ENCODE results near the gene TTC19.

The TTC19 gene

GRCh38 chr17:15972497-15972951 is 27.1 kb upstream of the TTC19 start:
- H3K9me3 ChIP-seq (ENCODE audit: insufficient read depth, low read depth, low read length) = no peaks in the 10 kb centered on the region
- peaks cover 4% of the 10 kb centered on the region for H3K4me1 ChIP-seq (ENCODE audit: insufficient read depth, low read length, poor library complexity, severe bottlenecking)
- H3K79me2 ChIP-seq (ENCODE audit: insufficient read depth, low read length) = no peaks in the 10 kb centered on the region
- H3K4me2 ChIP-seq (ENCODE audit: low read depth, low read length, poor library complexity, severe bottlenecking) = no peak overlapping the region
- no peak overlapping the region for H2AFZ ChIP-seq (ENCODE audit: low read length)
- no peak overlapping the region for H3K9ac ChIP-seq (ENCODE audit: low read depth, low read length, poor library complexity, severe bottlenecking)
- no peaks in the 10 kb centered on the region for H3F3A ChIP-seq (ENCODE audit: low read depth)
- no peaks in the 10 kb centered on the region for H3K36me3 ChIP-seq (ENCODE audit: insufficient read depth, low read length)
- TF ChIP-seq EZH2phosphoT487 (IDR thresholded peaks at IDR 0.05; ENCODE audit: borderline replicate concordance) (no peak), CTCF (conservative IDR thresholded peaks at IDR 0.05; ENCODE audit: low read length) (no peak)
- H3K9me2 ChIP-seq (replicated peaks; ENCODE audit: low read depth, low read length) = no peaks in the 10 kb centered on the region
- no peaks in the 10 kb centered on the region for H3K27me3 ChIP-seq (ENCODE audit: insufficient read depth, low read length, poor library complexity, severe bottlenecking)
- no peak overlapping the region for H3K4me3 ChIP-seq (ENCODE audit: low read length, poor library complexity, severe bottlenecking)
- no peaks in the 10 kb centered on the region for H4K20me1 ChIP-seq (ENCODE audit: insufficient read depth, low read length, poor library complexity, severe bottlenecking)

GRCh38 chr17:15973016-15973415 is 26.6 kb upstream of the TTC19 start:
- Histone ChIP-seq H4K20me1 (ENCODE audit: insufficient read depth, low read length, poor library complexity, severe bottlenecking) (no peaks in the 10 kb centered on the region), H3K4me1 (ENCODE audit: insufficient read depth, low read length, poor library complexity, severe bottlenecking) (no peaks in the 10 kb centered on the region), H3K9me3 (ENCODE audit: insufficient read depth, low read depth, low read length) (no peaks in the 10 kb centered on the region), H3K4me3 (ENCODE audit: low read length, poor library complexity, severe bottlenecking) (no peak overlapping the region), H3K9me2 (replicated peaks; ENCODE audit: low read depth, low read length) (no peaks in the 10 kb centered on the region), H2AFZ (ENCODE audit: low read length) (no peak overlapping the region), H3K36me3 (ENCODE audit: insufficient read depth, low read length) (no peaks in the 10 kb centered on the region), H3F3A (ENCODE audit: low read depth) (no peaks in the 10 kb centered on the region), H3K9ac (ENCODE audit: low read depth, low read length, poor library complexity, severe bottlenecking) (no peak overlapping the region), H3K4me2 (ENCODE audit: low read depth, low read length, poor library complexity, severe bottlenecking) (no peak overlapping the region), H3K27me3 (ENCODE audit: insufficient read depth, low read length, poor library complexity, severe bottlenecking) (no peaks in the 10 kb centered on the region), H3K79me2 (ENCODE audit: insufficient read depth, low read length) (no peaks in the 10 kb centered on the region)
- TF ChIP-seq CTCF (conservative IDR thresholded peaks at IDR 0.05; ENCODE audit: low read length) = no peak
- no peak for TF ChIP-seq EZH2phosphoT487 (IDR thresholded peaks at IDR 0.05; ENCODE audit: borderline replicate concordance)

GRCh38 chr17:15973834-15974233 is 25.8 kb upstream of the TTC19 start:
- Histone ChIP-seq H3K79me2 (ENCODE audit: insufficient read depth, low read length) (no peaks in the 10 kb centered on the region), H3K9me2 (replicated peaks; ENCODE audit: low read depth, low read length) (no peaks in the 10 kb centered on the region), H3K4me3 (ENCODE audit: low read length, poor library complexity, severe bottlenecking) (no peak overlapping the region), H3F3A (ENCODE audit: low read depth) (no peaks in the 10 kb centered on the region), H3K36me3 (ENCODE audit: insufficient read depth, low read length) (no peaks in the 10 kb centered on the region), H2AFZ (ENCODE audit: low read length) (no peak overlapping the region), H3K4me2 (ENCODE audit: low read depth, low read length, poor library complexity, severe bottlenecking) (no peak overlapping the region), H3K9ac (ENCODE audit: low read depth, low read length, poor library complexity, severe bottlenecking) (no peak overlapping the region), H3K4me1 (ENCODE audit: insufficient read depth, low read length, poor library complexity, severe bottlenecking) (no peaks in the 10 kb centered on the region), H3K27me3 (ENCODE audit: insufficient read depth, low read length, poor library complexity, severe bottlenecking) (no peaks in the 10 kb centered on the region), H4K20me1 (ENCODE audit: insufficient read depth, low read length, poor library complexity, severe bottlenecking) (no peaks in the 10 kb centered on the region), H3K9me3 (ENCODE audit: insufficient read depth, low read depth, low read length) (no peaks in the 10 kb centered on the region)
- no peak for TF ChIP-seq CTCF (conservative IDR thresholded peaks at IDR 0.05; ENCODE audit: low read length)

All from Loucy (cell line).